ENCODE measurements around the gene GABRB1.
A peak's percentile ranks its signal among the peaks of the same experiment; 100 is the strongest.

Gene GABRB1

GRCh38 chr4:47434931-47435330, 403.6 kb downstream of the GABRB1 start:
- Histone ChIP-seq H3K27ac (ENCODE audit: low read length) (no peak overlapping the region), H3K27me3 (ENCODE audit: low read depth, low read length) (no peaks in the 10 kb centered on the region), H2AFZ (ENCODE audit: low read depth, low read length) (no peak overlapping the region), H3K9ac (ENCODE audit: low read length) (no peak overlapping the region), H3K4me1 (ENCODE audit: low read length) (no peaks in the 10 kb centered on the region), H3K4me2 (ENCODE audit: low read length) (no peak overlapping the region), H3K9me3 (ENCODE audit: insufficient read depth, low read length) (no peaks in the 10 kb centered on the region), H3K79me2 (ENCODE audit: low read length) (no peaks in the 10 kb centered on the region), H3K4me3 (ENCODE audit: low read length) (no peak overlapping the region), H4K20me1 (ENCODE audit: insufficient read depth, low read length) (no peaks in the 10 kb centered on the region), H3K36me3 (replicated peaks; ENCODE audit: low read depth, low read length) (no peaks in the 10 kb centered on the region)
- TF ChIP-seq EZH2phosphoT487 (IDR thresholded peaks at IDR 0.05; ENCODE audit: low read depth): no peak
- TF ChIP-seq CTCF (IDR thresholded peaks at IDR 0.05; ENCODE audit: low read depth, low read length): no peak

- no peak for TF ChIP-seq EZH2phosphoT487 (IDR thresholded peaks at IDR 0.05; ENCODE audit: low read depth)
- no peak for TF ChIP-seq CTCF (IDR thresholded peaks at IDR 0.05; ENCODE audit: low read depth, low read length)
- no peaks in the 10 kb centered on the region for H3K9me3 ChIP-seq (ENCODE audit: insufficient read depth, low read length)
- H3K4me2 ChIP-seq (ENCODE audit: low read length): peak overlapping the region; percentile 29
- H3K27me3 ChIP-seq (ENCODE audit: low read depth, low read length): no peaks in the 10 kb centered on the region
- no peaks in the 10 kb centered on the region for H3K79me2 ChIP-seq (ENCODE audit: low read length)
- H3K9ac ChIP-seq (ENCODE audit: low read length): no peak overlapping the region
- no peak overlapping the region for H3K4me3 ChIP-seq (ENCODE audit: low read length)
- H4K20me1 ChIP-seq (ENCODE audit: insufficient read depth, low read length): no peaks in the 10 kb centered on the region
- H2AFZ ChIP-seq (ENCODE audit: low read depth, low read length): no peak overlapping the region
- no peaks in the 10 kb centered on the region for H3K36me3 ChIP-seq (replicated peaks; ENCODE audit: low read depth, low read length)
- peaks cover 10% of the 10 kb centered on the region for H3K4me1 ChIP-seq (ENCODE audit: low read length)
- no peak overlapping the region for H3K27ac ChIP-seq (ENCODE audit: low read length)
These were observed 411.6 kb downstream of the GABRB1 start for GRCh38 chr4:47442980-47443379.

- Histone ChIP-seq H2AFZ (ENCODE audit: low read depth, low read length) (no peak overlapping the region), H3K9me3 (ENCODE audit: insufficient read depth, low read length) (no peaks in the 10 kb centered on the region), H3K4me1 (ENCODE audit: low read length) (peaks cover 10% of the 10 kb centered on the region), H4K20me1 (ENCODE audit: insufficient read depth, low read length) (no peaks in the 10 kb centered on the region), H3K4me3 (ENCODE audit: low read length) (no peak overlapping the region), H3K79me2 (ENCODE audit: low read length) (no peaks in the 10 kb centered on the region), H3K9ac (ENCODE audit: low read length) (no peak overlapping the region), H3K27ac (ENCODE audit: low read length) (no peak overlapping the region), H3K36me3 (replicated peaks; ENCODE audit: low read depth, low read length) (no peaks in the 10 kb centered on the region), H3K4me2 (ENCODE audit: low read length) (no peak overlapping the region), H3K27me3 (ENCODE audit: low read depth, low read length) (no peaks in the 10 kb centered on the region)
- TF ChIP-seq CTCF (IDR thresholded peaks at IDR 0.05; ENCODE audit: low read depth, low read length) (no peak), EZH2phosphoT487 (IDR thresholded peaks at IDR 0.05; ENCODE audit: low read depth) (no peak)
These were observed 412.7 kb downstream of the GABRB1 start for GRCh38 chr4:47444031-47444430.

- Histone ChIP-seq H3K27ac (ENCODE audit: low read length) (no peak overlapping the region), H3K9me3 (ENCODE audit: insufficient read depth, low read length) (no peaks in the 10 kb centered on the region), H3K4me1 (ENCODE audit: low read length) (no peaks in the 10 kb centered on the region), H3K79me2 (ENCODE audit: low read length) (no peaks in the 10 kb centered on the region), H3K36me3 (replicated peaks; ENCODE audit: low read depth, low read length) (peaks cover 22% of the 10 kb centered on the region), H2AFZ (ENCODE audit: low read depth, low read length) (no peak overlapping the region), H3K27me3 (ENCODE audit: low read depth, low read length) (no peaks in the 10 kb centered on the region), H3K4me2 (ENCODE audit: low read length) (no peak overlapping the region), H3K4me3 (ENCODE audit: low read length) (no peak overlapping the region), H3K9ac (ENCODE audit: low read length) (no peak overlapping the region), H4K20me1 (ENCODE audit: insufficient read depth, low read length) (no peaks in the 10 kb centered on the region)
- no peak for TF ChIP-seq EZH2phosphoT487 (IDR thresholded peaks at IDR 0.05; ENCODE audit: low read depth)
- no peak for TF ChIP-seq CTCF (IDR thresholded peaks at IDR 0.05; ENCODE audit: low read depth, low read length)
These were observed 420.3 kb downstream of the GABRB1 start for GRCh38 chr4:47451657-47452056.
